HepG2 (cell line): ENCODE results near the gene SHCBP1L. TPM values are rescaled to one million over a fixed set of nuclear protein-coding genes. Genes with fewer than 3 reads are reported as not detected.

Experiments
- ATAC-seq: fragments of 200-7000 bp; cut with Tn5 transposase; 3 replicates; pipeline ENCODE4 v1.9.1; 2020; ENCODE audit warnings: mild to moderate bottlenecking, moderate library complexity
- BruUV-seq: library from RNA; stranded (reverse); fragments of 400-500 nt; replicated peaks from 2 replicates; lab custom pipeline; 2021; lab: Mats Ljungman, UMichigan
- CTCF ChIA-PET: fragments of 300-600 bp; formaldehyde crosslinking; extraction: SDS; loops from one replicate; lab custom pipeline; 2021; ENCODE audit warnings: low total read pairs, inconsistent platforms, low intra/inter-chr PET ratio; lab: Yijun Ruan, JAX
- POLR2A ChIA-PET: fragments of 350-600 bp; sonication (Branson Sonifier 250); formaldehyde crosslinking; loops from one replicate; lab custom pipeline; 2020; ENCODE audit warnings: antibody characterized with exemption, inconsistent platforms; lab: Yijun Ruan, JAX
- DNase-seq: peaks from one replicate; pipeline ENCODE4 v3.0.0-alpha.2; 2015; ENCODE audit warnings: low spot score
- FAIRE-seq: peaks from 3 replicates; lab custom pipeline; 2011; peaks lifted over from hg19 to GRCh38; lab: Jason Lieb, UNC
- H2AFZ ChIP-seq: one replicate; pipeline ENCODE4 v1.6.1; 2011; ENCODE audit warnings: low read length, inconsistent platforms
- H3K27ac ChIP-seq: fragments of 300-600 bp; 3 replicates; pipeline ENCODE4 v1.8.0; 2011; ENCODE audit warnings: mixed run types, mild to moderate bottlenecking, mixed read lengths, low read length, inconsistent platforms; ENCODE audit not compliant: insufficient read depth; ENCODE audit errors: extremely low read length
- H3K27me3 ChIP-seq, 2 experiments: fragments of 200-600 bp in 1 of 2; 2 replicates in 1 of 2; 3 replicates in 1 of 2; pipeline versions ENCODE4 v1.6.0 to v1.8.0; 2011; ENCODE audit warnings: low read length in 2 of 2, mild to moderate bottlenecking in 2 of 2, moderate library complexity in 2 of 2, inconsistent platforms in 1 of 2; ENCODE audit not compliant: insufficient read depth in 2 of 2, control insufficient read depth in 1 of 2
- H3K36me3 ChIP-seq, 2 experiments: fragments of 200-600 bp in 1 of 2; replicated peaks in 1 of 2; 2 replicates in 1 of 2; 3 replicates in 1 of 2; pipeline versions ENCODE4 v1.5.1 to v1.8.0; 2011; ENCODE audit warnings: low read length in 2 of 2, inconsistent platforms in 1 of 2; ENCODE audit not compliant: insufficient read depth in 2 of 2, control insufficient read depth in 1 of 2
- H3K4me1 ChIP-seq: 2 replicates; pipeline ENCODE4 v1.5.1; 2012; ENCODE audit warnings: low read length, inconsistent platforms; ENCODE audit not compliant: insufficient read depth
- H3K4me2 ChIP-seq: 2 replicates; pipeline ENCODE4 v1.6.0; 2011; ENCODE audit warnings: low read depth, low read length, inconsistent platforms
- H3K4me3 ChIP-seq, 3 experiments: fragments of 200-600 bp in 1 of 3; sonication (generic), shearing (Covaris generic) in 1 of 3; replicated peaks in 1 of 3; 2 replicates each; pipeline ENCODE4 v1.5.1; 2011 to 2016; ENCODE audit warnings: low read length in 3 of 3, inconsistent platforms in 2 of 3, low read depth in 2 of 3, mild to moderate bottlenecking in 2 of 3, control low read depth in 1 of 3, mixed read lengths in 1 of 3; ENCODE audit not compliant: insufficient read depth in 1 of 3
- H3K79me2 ChIP-seq: one replicate; pipeline ENCODE4 v1.6.1; 2011; ENCODE audit warnings: low read length, inconsistent platforms; ENCODE audit not compliant: insufficient read depth
- H3K9ac ChIP-seq: 2 replicates; pipeline ENCODE4 v1.6.0; 2011; ENCODE audit warnings: mild to moderate bottlenecking, low read depth, low read length, inconsistent platforms; ENCODE audit not compliant: insufficient read depth
- H3K9me3 ChIP-seq: 2 replicates; pipeline ENCODE4 v1.5.1; 2012; ENCODE audit warnings: mild to moderate bottlenecking, low read length
- H4K20me1 ChIP-seq: 2 replicates; pipeline ENCODE4 v1.6.0; 2011; ENCODE audit warnings: inconsistent platforms, mild to moderate bottlenecking, low read length, moderate library complexity; ENCODE audit not compliant: insufficient read depth
- FOXA3 ChIP-seq: IDR thresholded peaks from 2 replicates; pipeline ENCODE4 v1.6.1; 2016; ENCODE audit warnings: missing genetic modification reagents, missing compliant biosample characterization
- FOXJ3 ChIP-seq: sonication (generic); formaldehyde crosslinking; IDR thresholded peaks from 2 replicates; pipeline ENCODE4 v1.4.0; 2020; ENCODE audit warnings: missing genetic modification reagents, mild to moderate bottlenecking, borderline replicate concordance
- HNF4A ChIP-seq: sonication (generic); formaldehyde crosslinking; IDR thresholded peaks from 2 replicates; pipeline ENCODE4 v1.4.0; 2020; ENCODE audit warnings: missing genetic modification reagents
- KAT2B ChIP-seq: fragments of 150-350 bp; IDR thresholded peaks from 2 replicates; pipeline ENCODE4 v1.6.1; 2014; ENCODE audit warnings: low read depth, low read length, borderline replicate concordance
- MIER3 ChIP-seq: IDR thresholded peaks from 2 replicates; pipeline ENCODE4 v1.6.1; 2016; ENCODE audit warnings: missing compliant biosample characterization, borderline replicate concordance
- NAIF1 ChIP-seq: sonication (generic); formaldehyde crosslinking; IDR thresholded peaks from 2 replicates; pipeline ENCODE4 v1.5.0; 2020; ENCODE audit warnings: mild to moderate bottlenecking, missing genetic modification reagents, borderline replicate concordance
- PCBP2 ChIP-seq: fragments of 200-400 bp; formaldehyde crosslinking; optimal IDR thresholded peaks from 2 replicates; pipeline ENCODE3; 2018; ENCODE audit warnings: low read length, low read depth; ENCODE audit not compliant: poor library complexity, severe bottlenecking
- RARG ChIP-seq: sonication (generic); formaldehyde crosslinking; IDR thresholded peaks from 2 replicates; pipeline ENCODE4 v1.4.0; 2020; ENCODE audit warnings: low read depth, mild to moderate bottlenecking, missing genetic modification reagents
- RBAK ChIP-seq: sonication (generic); formaldehyde crosslinking; IDR thresholded peaks from 2 replicates; pipeline ENCODE4 v1.5.1; 2020; ENCODE audit warnings: mild to moderate bottlenecking, missing genetic modification reagents
- RBM39 ChIP-seq: fragments of 200-400 bp; formaldehyde crosslinking; IDR thresholded peaks from one replicate; pipeline ENCODE4 v1.6.1; 2018; ENCODE audit warnings: antibody characterized with exemption, mild to moderate bottlenecking, low read depth, low read length; ENCODE audit not compliant: poor library complexity, severe bottlenecking
- ZMYM2 ChIP-seq: sonication (generic); formaldehyde crosslinking; IDR thresholded peaks from 2 replicates; pipeline ENCODE4 v1.8.0; 2022; ENCODE audit warnings: mild to moderate bottlenecking, missing genetic modification reagents
- ZNF234 ChIP-seq: sonication (generic); formaldehyde crosslinking; conservative IDR thresholded peaks from 2 replicates; pipeline ENCODE4 v1.5.1; 2020; ENCODE audit warnings: mild to moderate bottlenecking, missing genetic modification reagents
- ZNF296 ChIP-seq: sonication (generic); formaldehyde crosslinking; conservative IDR thresholded peaks from 2 replicates; pipeline ENCODE4 v1.5.0; 2020; ENCODE audit warnings: mild to moderate bottlenecking, missing genetic modification reagents
- ZNF589 ChIP-seq: sonication (generic); formaldehyde crosslinking; conservative IDR thresholded peaks from 2 replicates; pipeline ENCODE4 v1.8.0; 2022; ENCODE audit warnings: mild to moderate bottlenecking, moderate library complexity, missing genetic modification reagents
- ZNF629 ChIP-seq: sonication (generic); formaldehyde crosslinking; conservative IDR thresholded peaks from 2 replicates; pipeline ENCODE4 v1.5.0; 2020; ENCODE audit warnings: missing genetic modification reagents
- WGBS: methylation state at CpG from one replicate; pipeline ENCODE4 v1.1.6; 2017; ENCODE audit warnings: low lambda C conversion rate; 5-methylcytosine and 5-hydroxymethylcytosine counted together
- in situ Hi-C: cut with HindIII; loops from 2 replicates; pipeline ENCODE4 v1.10.0; 2017; ENCODE audit warnings: low pct_unique_long_range_greater_than_20kb; ENCODE audit not compliant: extremely low pct_ligation_motif_present
- intact Hi-C: fragments of 100-400 bp; cut with micrococcal nuclease; formaldehyde crosslinking; loops from one replicate; pipeline ENCODE4 v1.10.0; 2022; ENCODE audit not compliant: unreplicated experiment
- polyA plus RNA-seq, 8 experiments: library from polyadenylated mRNA; depleted of rRNA in 3 of 8; stranded (reverse) in 7 of 8; unstranded in 1 of 8; fragments of >200 nt; fragmentation: Illumina TruSeq in 4 of 8; extraction: Trizol in 4 of 8; gene quantifications; 2 replicates each; pipeline versions ENCODE4 v1.2.1 to v1.2.3, GENCODE V29; 2011 to 2016; ENCODE audit warnings: low read depth in 4 of 8, missing spikeins in 1 of 8, mixed read lengths in 1 of 8; ENCODE audit not compliant: insufficient read depth in 1 of 8
- total RNA-seq, 5 experiments: library from RNA; depleted of rRNA; stranded (reverse); fragments of >200 nt; fragmentation: Illumina TruSeq; extraction: Trizol; gene quantifications; 2 replicates each; pipeline ENCODE4 v1.2.3, GENCODE V29; 2016; ENCODE audit warnings: low read depth in 1 of 5
- TF ChIP-seq, protein P1 (sequence below): sonication (generic); formaldehyde crosslinking; IDR thresholded peaks from 2 replicates; pipeline ENCODE4 v1.9.0; 2022; ENCODE audit warnings: missing genetic modification reagents, mild to moderate bottlenecking, borderline replicate concordance
- TF ChIP-seq, protein P2 (sequence below): sonication (generic); formaldehyde crosslinking; IDR thresholded peaks from 2 replicates; pipeline ENCODE4 v1.8.0; 2022; ENCODE audit warnings: mild to moderate bottlenecking, missing genetic modification reagents, moderate library complexity

SHCBP1L gene
- total and polyA plus RNA-seq, 2 of the 13 experiments (the other 11 are each of a cell fraction or from before 2014, with no cell fraction given): not detected

DNA sequence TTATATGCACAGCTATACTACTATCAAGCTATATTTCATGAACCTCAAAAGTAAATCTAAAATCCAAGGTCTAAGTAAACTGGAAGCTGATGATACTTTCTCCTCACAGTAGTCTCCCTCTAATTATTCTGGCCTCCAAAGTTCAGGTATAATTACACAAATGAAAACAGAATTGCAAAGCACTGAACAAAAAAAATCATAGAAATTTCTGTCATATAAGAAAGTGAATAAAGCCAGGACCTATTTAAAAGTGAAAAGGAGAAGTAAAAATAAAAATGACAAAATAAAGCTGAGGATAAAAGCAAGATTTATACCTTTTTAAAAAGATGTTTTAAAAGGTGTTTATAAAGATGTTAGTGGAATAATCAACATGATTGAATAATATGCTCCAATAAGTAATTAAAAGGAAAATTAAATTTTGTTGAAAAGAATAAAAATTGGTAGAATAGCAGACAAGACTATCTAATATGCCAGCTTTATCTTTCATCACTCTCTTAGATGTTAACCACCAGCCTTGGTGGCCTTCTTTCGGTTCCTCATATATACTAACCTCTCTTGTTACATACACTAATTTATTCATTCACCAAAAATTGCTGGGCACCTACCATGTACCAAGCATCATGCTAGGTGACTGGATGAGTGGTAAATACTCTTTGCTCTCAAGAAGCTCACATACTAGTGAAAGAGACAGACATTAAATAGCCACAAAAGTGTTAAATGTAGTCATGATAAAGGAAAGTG, 25.1 kb downstream of the SHCBP1L start:
- no peaks in the 10 kb centered on the region for H3K27me3 ChIP-seq
- 4% methylated on average over 1 of the region's 1 CpG for WGBS
- H3K9ac ChIP-seq: no peak overlapping the region
- H3K4me1 ChIP-seq: no peaks in the 10 kb centered on the region
- ATAC-seq (no peak), FAIRE-seq (no peak), DNase-seq (no peak)
- TF ChIP-seq FOXJ3 (CRISPR knock-in tag) (no peak), NAIF1 (no peak), RBM39 (no peak), ZNF629 (no peak), FOXA3 (no peak), MIER3 (no peak), ZNF234 (CRISPR knock-in tag) (no peak), ZNF296 (no peak), KAT2B (no peak), HNF4A (no peak), PCBP2 (no peak), ZNF589 (no peak), RBAK (CRISPR knock-in tag) (no peak), RARG (CRISPR knock-in tag) (no peak), ZMYM2 (CRISPR knock-in tag) (no peak)
- TF ChIP-seq, protein P1, sequence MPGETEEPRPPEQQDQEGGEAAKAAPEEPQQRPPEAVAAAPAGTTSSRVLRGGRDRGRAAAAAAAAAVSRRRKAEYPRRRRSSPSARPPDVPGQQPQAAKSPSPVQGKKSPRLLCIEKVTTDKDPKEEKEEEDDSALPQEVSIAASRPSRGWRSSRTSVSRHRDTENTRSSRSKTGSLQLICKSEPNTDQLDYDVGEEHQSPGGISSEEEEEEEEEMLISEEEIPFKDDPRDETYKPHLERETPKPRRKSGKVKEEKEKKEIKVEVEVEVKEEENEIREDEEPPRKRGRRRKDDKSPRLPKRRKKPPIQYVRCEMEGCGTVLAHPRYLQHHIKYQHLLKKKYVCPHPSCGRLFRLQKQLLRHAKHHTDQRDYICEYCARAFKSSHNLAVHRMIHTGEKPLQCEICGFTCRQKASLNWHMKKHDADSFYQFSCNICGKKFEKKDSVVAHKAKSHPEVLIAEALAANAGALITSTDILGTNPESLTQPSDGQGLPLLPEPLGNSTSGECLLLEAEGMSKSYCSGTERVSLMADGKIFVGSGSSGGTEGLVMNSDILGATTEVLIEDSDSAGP (CRISPR knock-in tag): no peak
- TF ChIP-seq, protein P2, sequence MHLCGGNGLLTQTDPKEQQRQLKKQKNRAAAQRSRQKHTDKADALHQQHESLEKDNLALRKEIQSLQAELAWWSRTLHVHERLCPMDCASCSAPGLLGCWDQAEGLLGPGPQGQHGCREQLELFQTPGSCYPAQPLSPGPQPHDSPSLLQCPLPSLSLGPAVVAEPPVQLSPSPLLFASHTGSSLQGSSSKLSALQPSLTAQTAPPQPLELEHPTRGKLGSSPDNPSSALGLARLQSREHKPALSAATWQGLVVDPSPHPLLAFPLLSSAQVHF: no peak
- H4K20me1 ChIP-seq: no peaks in the 10 kb centered on the region
- no peak overlapping the region for H3K27ac ChIP-seq
- intact Hi-C loops (no loop called here), in situ Hi-C loops (no loop called here)
- no peaks in the 10 kb centered on the region for H3K79me2 ChIP-seq
- CTCF ChIA-PET: no interaction called here
- H3K4me3 ChIP-seq: no peak overlapping the region
- no TSS peak for BruUV-seq
- POLR2A ChIA-PET: no interaction called here
- H3K36me3 ChIP-seq: no peaks in the 10 kb centered on the region
- H3K9me3 ChIP-seq: no peaks in the 10 kb centered on the region
- no peak overlapping the region for H2AFZ ChIP-seq
- no peak overlapping the region for H3K4me2 ChIP-seq
